Right renal pelvis (tissue), 4 donors: Measurements from ENCODE around the gene APOBEC3A. TPM values are rescaled to one million over a fixed set of nuclear protein-coding genes. Genes with fewer than 3 reads are reported as not detected.
"Not testable (repeated sequence)": the region's sequence is repeated elsewhere in the genome, so short reads cannot be mapped to it uniquely, and the experiment has no call there.

ENCODE experiments used
- DNase-seq, 4 donors: peaks; one replicate each; pipeline ENCODE4 v3.0.0-alpha.2; 2013; ENCODE audit warnings: low read depth in 4 of 4, low spot score in 3 of 4, missing footprints in 1 of 4
- polyA plus RNA-seq, 4 donors: library from polyadenylated mRNA; unstranded; fragments of 120-200 nt; gene quantifications; one replicate each; pipeline ENCODE4 v1.2.1, GENCODE V29; 2013; ENCODE audit not compliant: insufficient read length in 4 of 4

The APOBEC3A gene
- polyA plus RNA-seq, 4 donors: not detected

- DNase-seq: no peak
Measured at GRCh38 chr22:38957808-38958650, 620 bp downstream of the APOBEC3A start.

DNA sequence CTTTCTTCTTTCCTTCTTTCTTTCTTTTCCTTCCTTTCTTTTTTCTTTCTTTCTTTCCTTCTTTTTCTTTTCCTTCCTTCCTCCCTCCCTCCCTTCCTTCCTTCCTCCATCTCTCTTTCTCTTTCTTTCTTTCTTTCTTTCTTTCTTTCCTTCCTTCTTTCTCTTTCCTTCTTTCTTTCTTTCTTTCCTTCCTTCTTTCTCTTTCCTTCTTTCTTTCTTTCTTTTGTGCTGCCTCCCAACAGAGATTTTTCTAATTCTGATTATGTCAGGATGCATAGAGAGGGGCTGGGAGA, 1.2 kb downstream of the APOBEC3A start:
- DNase-seq: not testable (repeated sequence)

- no peak for DNase-seq
Measured at GRCh38 chr22:38959590-38959989, 2.2 kb downstream of the APOBEC3A start.

DNA sequence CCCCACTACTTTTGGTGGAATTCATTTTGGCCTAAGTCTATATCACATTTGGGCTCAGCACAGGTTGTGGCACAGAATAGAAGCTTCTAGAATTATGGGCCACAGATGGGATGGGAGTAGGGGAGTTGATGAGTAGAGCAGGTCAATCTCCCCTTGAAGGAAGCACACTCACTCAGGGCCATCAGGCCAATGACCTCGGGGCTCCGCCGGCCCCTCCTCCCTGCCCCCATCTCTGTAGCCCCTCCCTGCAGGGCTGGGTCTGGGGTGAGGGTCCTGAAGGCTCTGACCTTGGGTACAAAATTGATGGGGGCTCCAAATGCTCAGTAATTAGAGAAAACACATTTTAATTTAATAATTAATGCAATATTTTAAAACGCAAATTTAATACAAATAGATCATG, 3.3 kb downstream of the APOBEC3A start:
- not testable (repeated sequence) for DNase-seq

GRCh38 chr22:38963291-38963738, 5.9 kb downstream of the APOBEC3A start:
- not testable (repeated sequence) for DNase-seq

DNA sequence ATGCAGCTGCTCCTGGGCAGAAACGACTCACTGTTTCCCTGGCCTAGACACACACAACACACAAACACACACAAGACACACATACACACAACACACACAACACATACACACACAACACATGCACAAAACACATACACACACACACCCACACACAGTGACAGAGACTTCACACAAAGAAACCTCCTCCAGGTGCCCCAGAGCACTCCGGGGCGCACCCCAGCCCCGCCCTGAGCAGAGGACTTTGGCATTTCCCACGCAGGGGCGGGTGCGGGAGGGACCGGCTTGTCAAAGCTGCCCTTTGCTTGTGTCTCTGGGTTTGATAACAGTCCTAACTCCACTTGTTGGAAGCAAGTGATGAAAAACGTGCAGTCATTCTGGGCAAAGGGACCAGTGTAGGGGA, 6.5 kb downstream of the APOBEC3A start:
- DNase-seq: no peak

GRCh38 chr22:38964306-38964705, 6.9 kb downstream of the APOBEC3A start:
- no peak for DNase-seq

- DNase-seq: no peak
Measured at GRCh38 chr22:38964989-38965388, 7.6 kb downstream of the APOBEC3A start.

GRCh38 chr22:38965614-38966379, 8.4 kb downstream of the APOBEC3A start:
- DNase-seq: no peak

GRCh38 chr22:38966380-38966702, 8.9 kb downstream of the APOBEC3A start:
- no peak for DNase-seq

GRCh38 chr22:38966942-38967341, 9.5 kb downstream of the APOBEC3A start:
- DNase-seq: no peak

- DNase-seq: no peak
Measured at GRCh38 chr22:38967451-38968450, 10.3 kb downstream of the APOBEC3A start.

- DNase-seq: no peak
Measured at GRCh38 chr22:38968801-38969200, 11.4 kb downstream of the APOBEC3A start.

GRCh38 chr22:38970551-38970950, 13.1 kb downstream of the APOBEC3A start:
- DNase-seq: no peak

GRCh38 chr22:38971202-38971601, 13.8 kb downstream of the APOBEC3A start:
- no peak for DNase-seq

DNA sequence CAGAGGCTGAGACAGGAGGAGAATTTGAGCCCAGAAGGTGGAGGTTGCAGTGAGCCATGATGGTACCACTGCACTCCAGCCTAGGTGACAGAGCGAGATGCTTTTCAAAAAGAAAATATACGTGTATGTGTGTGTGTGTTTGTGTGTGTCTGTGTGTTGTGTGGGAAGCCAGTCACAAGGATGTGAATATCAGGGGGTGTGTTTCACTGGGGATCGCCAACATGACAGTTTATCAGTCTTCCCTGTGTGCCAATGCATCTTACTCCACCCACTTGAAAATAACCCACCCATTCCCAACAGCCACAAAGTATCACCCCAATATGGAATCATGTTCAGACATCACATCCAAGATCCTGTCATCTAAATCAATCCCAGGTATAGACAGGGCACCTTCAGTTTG, 14.4 kb downstream of the APOBEC3A start:
- no peak for DNase-seq

DNA sequence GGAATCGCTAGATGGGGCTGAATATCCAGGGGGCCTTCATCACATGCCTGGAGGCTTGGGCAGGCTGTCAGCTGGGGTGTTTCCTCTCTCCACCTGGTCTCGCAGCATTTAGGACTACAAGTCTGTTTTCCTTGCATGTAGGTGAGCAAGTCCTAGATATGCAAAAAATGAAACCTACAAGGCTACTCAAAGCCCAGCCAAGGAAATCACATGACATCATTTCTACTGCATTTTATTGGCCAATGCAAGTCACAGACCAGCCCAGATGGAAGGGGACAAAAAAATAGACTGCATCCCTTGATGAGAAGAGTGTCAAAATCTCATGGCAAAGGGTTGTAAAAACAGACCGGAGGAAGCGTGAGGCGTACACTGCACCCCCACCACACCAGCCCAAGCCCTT, 15.1 kb downstream of the APOBEC3A start:
- DNase-seq: no peak

- DNase-seq: peak in 2 of 4 donors; percentile 28 to 32
Measured at GRCh38 chr22:38973289-38974169, 16.1 kb downstream of the APOBEC3A start.

DNA sequence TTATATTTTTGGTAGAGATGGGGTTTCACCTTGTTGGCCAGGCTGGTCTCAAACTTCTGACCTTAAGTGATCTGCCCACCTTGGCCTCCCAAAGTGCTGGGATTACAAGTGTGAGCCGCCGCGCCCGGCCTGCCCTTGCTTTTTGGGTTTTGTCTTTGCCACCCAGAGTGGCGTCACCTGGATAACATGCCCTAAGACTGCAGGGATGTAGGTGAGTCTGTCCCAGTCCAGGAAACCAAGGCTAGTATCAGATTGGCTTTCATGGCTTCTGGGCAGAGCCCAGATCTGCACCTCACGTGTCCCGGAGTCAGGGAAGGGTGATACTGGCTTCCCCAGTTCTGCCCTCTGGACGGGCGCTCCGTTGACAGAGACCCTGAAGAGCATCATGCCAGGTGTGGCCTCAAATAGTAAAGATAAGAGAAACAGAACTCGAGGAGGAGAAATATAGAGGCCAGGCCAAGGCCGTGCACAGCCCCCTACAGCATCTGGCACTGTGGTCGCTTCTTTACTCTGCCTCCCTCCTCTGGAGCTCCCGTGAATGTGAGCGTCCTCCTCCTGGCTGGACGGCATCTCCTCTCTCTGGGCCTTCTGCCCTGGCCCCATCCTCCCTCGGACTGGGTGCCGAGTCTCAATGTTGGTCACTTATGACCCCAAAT, 16.9 kb downstream of the APOBEC3A start:
- no peak for DNase-seq
